NCI-H128 (cell line): ENCODE results near the gene KCNG3.

Source experiments
- DNase-seq: peaks from one replicate; lab custom pipeline; 2025; ENCODE audit not compliant: unreplicated experiment; lab: John Stamatoyannopoulos, UW

The KCNG3 gene

DNA sequence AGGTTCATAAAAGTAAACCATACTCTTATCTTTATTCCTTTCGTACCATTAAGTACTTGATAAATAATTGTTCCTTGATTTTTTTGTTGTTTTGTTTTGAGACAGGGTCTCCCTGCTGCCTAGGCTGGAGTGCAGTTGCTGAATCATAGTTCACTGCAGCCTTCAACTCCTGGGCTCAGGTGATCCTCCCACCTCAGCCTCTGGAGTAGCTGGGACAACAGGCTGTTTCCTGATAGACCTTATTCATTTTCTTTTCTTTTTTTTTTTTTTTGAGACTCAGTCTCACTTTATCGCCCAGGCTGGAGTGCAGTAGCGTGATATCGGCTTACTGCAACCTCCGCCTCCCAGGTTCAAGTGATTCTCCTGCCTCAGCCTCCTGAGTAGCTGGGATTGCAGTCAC is 5.5 kb downstream of the KCNG3 start:
- DNase-seq, result no peak

DNA sequence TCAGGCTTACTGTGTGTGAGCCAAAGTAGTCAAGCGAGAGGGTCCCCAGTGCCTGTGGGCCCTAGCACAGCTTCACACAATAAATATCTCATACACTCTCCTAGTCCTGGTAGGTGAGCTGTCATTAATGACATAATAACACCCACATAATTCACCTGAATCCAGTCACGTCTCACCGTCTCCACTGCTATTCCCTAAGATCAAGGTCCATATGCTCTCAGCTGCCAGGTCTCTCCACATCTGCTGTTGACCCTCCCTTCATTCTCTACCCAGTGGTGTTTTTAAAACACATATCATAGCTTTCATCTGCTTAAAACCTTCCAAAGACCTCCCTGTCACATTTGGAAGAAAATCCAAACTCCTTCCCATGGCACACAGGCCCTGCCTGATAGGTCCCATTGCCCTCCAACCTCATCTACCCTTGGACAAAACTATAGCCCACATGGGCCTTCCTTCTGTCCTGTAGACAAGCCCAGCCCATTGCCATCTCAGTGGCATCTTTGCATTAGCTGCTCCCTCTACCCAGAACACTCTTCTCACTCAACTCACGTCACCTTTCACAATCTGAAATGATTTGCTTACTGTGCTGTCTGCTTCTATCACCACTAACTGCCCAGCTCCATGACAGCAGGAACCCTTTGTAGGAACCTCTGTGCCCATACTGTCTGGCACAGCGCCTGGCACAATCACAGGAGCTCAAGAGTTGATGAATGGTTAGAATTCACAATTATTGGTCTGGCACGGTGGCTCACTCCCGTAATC is 7.5 kb downstream of the KCNG3 start:
- DNase-seq, result no peak

DNA sequence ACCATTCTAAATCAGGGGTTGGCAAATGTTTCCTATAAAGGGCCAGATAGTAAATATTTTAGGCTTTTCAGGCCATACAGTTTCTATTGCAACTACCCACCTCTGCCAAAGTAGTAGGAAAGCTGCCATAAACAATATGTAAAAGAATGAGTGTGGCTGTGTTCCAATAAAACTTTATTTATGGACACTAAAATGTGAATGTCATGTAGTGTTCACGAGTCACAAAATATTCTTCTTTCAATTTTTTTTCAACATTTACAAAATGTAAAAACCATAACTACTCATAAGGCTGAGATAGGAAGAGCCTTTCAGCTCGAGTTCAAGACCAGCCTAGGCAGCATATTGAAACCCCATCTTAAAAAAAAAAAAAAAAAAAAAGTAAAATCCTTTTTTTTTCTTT is 13.4 kb downstream of the KCNG3 start:
- no peak for DNase-seq

DNA sequence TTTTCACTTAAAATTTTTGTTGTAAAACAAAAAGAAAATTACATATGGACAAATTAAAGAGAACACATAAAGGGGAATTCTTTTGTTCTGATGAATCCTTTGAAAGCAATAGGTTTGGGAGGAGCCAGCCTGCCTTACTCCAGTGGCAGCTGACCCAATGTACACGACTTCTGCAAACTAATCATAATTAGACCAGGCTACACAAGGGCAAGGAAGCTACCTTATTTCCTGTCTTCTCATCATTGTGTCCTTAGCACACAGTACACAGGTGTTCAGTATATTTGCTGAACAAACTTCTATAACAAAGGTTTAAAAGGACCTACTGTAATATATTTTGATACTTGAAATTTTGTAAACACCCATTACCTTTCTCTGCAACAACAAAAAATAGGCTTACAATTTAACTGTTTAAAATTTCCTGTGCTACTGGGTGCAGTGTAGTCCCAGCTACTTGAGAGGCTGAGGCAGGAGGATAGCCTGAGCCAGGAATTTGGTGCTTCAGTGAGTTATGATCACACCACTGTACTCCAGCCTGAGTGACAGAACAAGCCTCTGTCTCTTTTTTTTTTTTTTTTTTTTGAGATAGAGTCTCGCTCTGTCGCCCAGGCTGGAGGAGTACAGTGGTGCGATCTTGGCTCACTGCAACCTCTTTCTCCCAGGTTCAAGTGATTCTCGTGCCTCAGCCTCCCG is 18.9 kb downstream of the KCNG3 start:
- DNase-seq, result no peak

DNA sequence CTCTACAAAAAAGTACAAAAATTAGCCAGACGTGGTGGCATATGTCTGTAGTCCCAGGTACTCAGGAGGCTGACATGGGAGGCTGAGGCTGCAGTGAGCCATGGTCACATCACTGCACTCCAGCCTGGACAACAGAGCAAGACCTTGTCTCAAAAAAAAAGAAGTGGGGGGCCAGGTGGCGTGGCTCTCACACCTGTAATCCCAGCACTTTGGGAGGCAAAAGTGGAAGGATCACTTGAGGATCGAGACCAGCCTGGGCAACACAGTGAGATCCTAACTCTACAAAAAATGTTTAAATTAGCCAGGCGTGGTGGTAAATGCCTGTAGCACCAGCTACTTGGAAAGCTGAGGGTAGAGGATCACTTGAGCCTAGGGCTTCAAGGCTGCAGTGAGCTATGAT is 23.1 kb downstream of the KCNG3 start:
- DNase-seq, result no peak

DNA sequence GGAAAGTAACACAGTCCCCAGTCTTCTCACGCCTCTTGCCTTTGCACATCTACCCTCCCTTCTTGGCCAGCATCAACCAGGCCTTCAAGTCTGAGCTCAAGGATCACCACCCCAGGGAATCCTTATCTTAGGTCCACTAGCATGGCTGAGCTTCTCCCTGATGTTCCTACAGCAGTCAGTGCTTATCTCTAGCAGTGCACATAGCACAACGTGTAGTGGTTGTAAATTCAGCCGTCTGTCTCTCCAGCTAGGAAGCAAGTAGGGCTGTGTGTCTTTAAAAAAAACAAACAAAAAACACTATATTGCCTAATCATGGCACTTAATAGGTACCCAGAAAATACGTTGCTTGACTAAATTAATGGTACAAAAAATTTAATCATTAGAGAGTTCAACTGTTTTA is 29.2 kb downstream of the KCNG3 start:
- DNase-seq, result no peak

DNA sequence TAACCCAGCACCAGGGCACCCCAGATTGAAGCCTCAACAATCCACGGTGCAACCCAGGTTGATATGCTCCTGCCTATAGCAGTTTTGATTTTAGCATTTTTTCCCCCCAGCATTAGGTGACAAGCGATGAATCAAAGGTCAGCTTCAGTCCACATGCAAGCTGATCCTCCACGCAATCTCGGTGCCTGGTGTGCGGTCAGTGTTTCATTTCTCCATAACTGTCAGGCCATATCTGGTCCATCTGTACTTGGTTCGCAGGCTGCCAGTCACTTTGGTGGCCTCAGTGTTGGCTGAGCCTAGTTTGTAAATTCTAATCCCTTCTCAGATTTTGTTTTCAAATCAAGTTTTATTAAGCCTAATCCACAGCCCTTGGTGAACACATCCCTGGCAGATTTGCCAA is 30.2 kb downstream of the KCNG3 start:
- no peak for DNase-seq

DNA sequence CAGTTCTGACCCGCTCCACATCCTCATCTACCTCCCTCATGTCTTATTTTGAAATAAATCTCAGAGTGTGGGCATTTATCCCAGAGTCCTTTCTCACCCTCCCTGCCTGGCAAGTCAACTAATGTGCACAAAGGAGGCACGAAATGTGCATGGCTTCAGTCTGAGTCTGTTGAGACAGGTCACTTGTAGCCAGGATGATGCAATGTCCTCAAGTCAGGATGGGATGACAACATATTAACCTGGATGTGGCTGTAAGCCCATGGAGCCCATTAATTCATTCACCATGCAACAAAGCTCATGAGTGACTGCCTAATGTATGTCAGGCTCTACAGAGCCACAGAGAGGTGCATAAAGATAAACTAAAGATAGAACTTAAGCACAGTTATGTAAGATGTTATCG is 34.5 kb downstream of the KCNG3 start:
- DNase-seq, result no peak

DNA sequence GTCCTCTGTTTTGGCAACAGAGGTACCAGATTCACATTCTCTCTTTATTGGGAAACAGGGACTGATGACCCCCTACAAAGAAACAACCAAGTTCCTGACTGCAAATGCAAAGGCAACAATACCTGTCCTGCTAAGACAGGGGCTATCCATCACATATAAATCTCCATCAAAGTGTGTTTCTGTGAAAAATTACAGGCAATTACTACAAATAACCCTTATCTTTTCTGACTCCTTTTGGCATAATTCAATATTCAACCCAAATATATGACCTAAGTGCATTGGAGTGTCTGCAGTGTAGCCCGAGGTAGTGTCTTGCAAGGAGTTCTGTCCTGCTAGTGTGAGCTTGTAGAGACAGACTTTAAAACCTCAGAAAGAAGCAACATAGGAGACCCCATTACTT is 35.4 kb downstream of the KCNG3 start:
- DNase-seq, result no peak

DNA sequence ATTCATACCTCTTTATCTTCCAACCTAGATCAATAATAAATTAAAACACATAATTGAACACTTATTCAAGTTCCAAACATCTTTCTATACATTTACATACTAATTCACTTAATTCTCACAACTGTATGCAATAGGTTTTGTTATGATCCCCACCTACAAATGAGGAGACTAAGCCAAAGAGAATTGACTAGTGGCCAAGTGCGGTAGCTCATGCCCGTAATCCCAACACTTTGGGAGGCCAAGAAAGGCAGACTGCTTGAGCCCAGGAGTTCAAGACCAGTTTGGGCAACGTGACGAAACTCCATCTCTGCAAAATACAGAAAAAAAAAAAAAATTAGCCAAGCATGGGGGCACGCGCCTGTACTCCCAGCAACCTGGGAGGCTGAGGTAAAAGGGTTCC is 36.8 kb downstream of the KCNG3 start:
- DNase-seq, result no peak

DNA sequence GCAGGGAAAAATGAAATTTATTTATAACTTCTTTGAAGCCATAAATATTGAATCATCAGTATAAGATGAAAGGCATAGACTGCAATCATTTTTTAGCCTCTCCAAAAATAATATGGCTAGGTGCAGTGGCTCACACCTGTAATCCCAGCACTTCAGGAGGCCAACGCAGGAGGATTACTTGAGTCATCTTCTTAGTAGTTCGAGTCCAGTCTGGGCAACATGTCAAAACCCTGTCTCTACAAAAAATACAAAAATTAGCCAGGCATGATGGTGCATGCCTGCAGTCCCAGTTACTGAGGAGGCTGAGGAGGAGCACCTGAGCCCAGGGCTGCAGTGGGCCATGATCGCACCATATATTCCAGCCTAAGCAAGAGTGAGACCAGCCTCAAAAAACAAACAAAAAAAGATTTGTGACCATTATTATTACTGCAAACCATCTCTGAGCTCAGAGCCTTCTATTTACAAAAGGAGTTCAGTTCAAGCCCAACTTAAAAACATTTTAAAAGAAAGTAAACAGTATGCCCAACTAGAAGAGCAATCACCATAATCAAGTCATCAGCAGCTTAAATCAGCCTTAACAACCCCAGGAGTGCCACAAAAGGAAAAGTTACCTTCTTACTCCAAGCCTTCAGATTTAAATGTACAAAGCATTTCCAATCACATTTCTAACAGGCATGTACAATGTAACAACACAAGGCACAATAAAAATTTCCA is 37.5 kb downstream of the KCNG3 start:
- no peak for DNase-seq

DNA sequence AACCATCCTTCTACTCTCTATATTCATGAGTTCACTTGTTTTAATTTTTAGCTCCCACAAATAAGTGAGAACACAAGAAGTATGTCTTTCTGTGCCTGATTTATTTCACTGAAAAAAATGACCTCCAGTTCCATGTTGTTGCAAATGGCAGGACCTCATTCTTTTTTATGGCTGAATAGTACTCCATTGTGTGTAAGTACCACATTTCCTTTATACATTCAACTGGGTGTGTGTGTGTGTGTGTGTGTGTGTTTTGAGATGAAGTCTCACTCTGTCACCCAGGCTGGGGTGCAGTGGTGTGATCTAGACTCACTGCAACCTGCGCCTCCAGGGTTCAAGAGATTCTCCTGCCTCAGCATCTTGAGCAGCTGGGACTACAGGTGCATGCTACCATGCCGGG is 41.2 kb downstream of the KCNG3 start:
- no peak for DNase-seq

DNA sequence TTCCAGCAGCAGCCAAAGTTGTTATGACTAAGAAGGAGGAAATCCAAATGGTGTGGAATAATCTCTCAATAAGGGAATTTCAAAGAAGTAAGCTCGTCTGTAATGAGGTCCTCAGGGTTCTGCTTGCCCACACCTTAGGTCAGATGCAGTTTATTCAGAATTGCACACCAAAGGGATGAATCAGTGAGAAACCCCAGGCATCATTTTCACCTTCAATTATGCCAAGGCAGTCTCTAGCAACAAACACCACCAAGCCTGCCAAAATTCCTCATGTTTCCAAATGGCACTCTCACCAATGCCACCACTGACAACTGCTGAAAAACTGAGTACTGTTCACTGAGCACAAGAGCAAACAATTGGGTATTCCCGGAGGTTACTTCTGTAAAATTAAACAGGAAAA is 43.6 kb downstream of the KCNG3 start:
- no peak for DNase-seq

DNA sequence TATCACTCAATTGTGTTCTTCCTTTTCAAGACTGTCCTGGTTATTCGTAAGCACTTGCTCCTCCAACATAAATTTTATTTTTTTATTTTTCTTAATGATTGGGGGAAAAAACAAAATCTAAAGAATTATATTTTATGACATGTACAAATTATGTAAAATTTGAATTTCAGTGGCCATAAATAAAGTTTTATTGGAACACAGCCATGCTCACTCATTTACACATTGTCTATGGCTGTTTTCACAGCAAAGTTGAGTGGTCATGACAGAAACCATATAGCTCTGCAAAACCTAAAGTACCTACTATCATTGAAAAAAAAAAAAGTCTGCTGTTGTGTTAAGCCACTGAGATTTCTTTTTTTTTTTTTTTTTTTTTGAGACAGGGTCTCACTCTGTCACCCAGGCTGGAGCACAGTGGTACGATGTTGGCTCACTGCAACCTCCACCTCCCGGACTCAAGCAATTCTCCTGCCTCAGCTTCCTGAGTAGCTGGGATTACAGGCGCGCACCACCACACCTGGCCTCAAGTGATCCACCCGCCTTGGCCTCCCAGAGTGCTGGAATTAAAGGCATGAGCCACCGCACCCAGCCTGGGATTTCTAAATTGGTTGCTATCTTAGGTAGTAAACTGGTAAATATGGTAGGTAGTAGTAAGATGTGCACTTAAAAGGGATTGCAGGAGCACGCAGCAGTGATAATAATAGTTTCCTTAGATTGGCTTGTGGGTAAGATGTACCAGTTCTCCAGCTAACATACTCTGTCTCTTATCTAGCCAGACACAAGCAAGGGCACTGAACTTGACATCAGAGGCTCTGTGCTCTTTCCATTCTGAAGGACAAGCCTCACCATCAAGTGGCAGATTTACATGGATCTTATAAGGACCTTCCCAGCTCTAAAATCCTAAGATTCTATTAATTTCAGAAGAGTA is 44.4 kb downstream of the KCNG3 start:
- DNase-seq, result no peak

DNA sequence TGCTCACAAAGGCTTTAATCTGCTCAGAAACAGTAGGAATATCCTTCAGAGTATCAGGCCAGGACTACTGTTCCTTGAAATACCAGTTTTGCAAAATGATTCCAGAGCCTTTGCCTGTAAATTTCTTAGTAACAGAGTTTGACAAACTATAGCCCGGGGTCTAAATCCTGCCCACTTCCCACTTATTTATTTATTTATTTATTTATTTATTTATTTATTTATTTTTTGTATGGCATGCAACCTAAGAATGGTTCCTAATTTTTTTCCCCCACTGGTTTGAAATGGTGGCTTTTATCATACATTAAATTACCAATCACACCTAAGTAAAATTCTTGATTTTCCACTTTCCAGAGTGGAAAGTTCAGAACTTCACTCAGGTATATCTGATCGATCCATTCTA is 45.6 kb downstream of the KCNG3 start:
- no peak for DNase-seq

DNA sequence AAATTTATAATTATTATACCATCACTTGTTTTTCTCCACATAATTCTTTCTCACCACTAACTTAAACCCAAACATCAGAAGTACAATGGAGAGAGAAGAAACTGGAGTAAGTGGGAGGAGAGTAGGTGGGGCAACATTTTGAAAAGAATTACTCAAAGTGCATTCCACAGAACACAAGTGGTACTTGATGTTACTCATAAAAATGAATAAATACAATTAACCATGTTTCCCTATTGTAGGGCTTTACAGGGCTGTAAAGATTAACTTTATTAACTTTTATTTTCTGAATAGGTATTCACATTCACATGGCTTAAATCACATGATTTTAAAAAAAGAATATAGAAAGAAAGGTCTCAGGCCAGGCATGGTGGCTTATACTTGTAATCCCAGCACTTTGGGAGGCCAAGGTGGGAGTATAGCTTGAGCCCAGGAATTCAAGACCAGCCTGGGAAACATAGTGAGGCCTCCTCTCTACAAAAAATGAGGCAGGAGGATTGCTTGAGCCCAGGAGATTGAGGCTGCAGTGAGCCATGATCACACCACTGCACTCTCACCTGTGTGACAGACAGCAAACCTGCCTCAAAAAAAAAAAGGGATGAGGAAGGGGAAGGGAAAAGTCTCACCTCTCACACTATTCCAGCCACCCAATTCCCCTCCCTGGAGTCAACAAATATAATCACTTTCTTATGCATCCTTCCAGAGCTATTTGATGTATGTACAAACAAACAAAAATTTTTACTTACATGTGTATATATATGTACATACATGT is 47.1 kb downstream of the KCNG3 start:
- DNase-seq, result peak; percentile 5

DNA sequence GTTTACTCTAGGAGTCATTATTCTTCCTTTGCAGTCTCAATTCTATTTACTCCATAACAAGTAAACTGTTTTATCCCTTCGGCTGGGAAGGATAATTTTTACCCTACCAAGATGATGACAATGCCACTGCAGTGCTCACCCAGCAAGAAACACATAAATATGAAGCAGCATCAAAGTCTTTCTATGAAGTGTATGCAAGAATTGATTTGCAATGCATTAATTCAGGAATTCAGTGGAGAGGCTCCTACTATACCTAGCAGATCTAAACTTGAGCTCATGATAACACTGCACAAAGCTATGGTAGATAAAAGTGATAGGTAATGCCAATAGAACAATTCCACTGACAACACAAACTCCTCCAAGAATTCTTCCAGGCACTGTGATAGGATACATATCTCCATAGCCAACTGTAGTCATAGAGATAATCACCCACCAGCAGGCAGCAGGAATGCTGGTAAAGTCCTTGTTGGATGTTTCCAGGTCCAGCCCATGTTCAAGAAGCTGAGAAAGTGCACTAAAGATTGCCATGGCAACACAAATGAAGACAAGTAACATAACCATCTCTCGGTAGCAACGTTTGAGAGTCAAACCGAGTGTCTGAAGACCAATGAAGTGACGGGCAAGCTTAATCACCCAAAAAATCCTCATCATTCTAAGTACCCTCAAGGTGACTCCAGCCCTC is 49.9 kb downstream of the KCNG3 start:
- no peak for DNase-seq

DNA sequence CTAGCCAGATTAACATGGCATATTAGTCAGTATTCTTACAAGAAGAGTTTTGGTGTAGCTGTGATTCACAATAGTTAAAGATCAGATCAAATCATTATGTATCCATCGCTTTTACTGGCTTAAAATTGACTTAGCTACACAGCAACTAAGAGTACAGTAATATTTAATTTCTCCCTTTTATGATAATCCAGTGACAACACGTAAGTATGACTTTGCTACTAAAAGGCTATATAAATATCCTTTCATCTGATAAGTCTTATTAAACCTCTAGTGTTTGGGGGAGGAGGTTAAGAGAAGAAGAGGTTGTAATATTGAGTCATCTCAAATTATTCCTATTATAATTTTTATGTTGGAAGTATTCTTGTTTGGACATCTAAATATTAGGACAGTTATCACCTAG is 51.0 kb downstream of the KCNG3 start:
- no peak for DNase-seq

DNA sequence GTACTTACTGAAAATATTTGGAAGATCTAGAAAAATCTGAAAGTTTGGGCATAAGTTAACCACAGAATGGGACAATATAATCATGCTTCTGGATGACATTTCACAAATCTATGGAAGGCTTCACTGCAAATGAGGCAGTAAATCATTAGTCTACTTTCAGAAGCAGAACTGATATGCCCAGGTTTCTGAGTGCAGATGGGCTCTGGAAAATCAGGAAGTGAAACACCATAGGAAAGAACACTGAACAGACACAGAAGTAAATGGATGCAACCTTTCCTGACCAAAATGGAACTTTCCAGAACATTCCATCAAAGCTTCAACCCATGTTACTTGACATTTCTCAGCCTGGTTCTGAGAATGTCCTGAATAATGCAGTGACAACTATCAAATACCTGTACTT is 55.1 kb downstream of the KCNG3 start:
- no peak for DNase-seq

DNA sequence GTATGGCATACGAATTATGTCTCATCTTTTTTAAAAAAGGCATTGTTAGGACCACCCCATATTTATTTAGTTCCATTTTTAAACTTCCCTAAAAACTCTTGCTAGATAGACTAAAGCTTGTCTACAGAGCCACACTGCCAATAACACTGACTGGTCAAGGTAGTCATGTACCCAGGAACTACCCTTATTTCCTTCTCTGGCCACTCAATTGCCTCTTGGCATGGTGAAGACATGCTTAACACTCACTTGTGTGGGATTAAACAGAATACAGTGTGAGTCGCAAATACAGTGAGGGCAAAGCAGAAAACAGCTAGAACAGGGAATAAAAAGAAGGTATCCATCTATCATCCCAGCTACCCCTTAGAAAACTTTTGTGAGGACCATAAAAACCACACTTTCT is 57.4 kb downstream of the KCNG3 start:
- no peak for DNase-seq
